SH-SY5Y (cell line): Measurements from ENCODE around the gene CLDN25.

Experiments
- GATA2 ChIP-seq: IDR thresholded peaks from 2 replicates; pipeline ENCODE4 v1.6.1; 2011; ENCODE audit warnings: mild to moderate bottlenecking, low read depth, low read length
- GATA3 ChIP-seq: IDR thresholded peaks from 2 replicates; pipeline ENCODE4 v1.6.1; 2011; ENCODE audit warnings: low read depth, mild to moderate bottlenecking, low read length, moderate library complexity

Gene CLDN25

GRCh38 chr11:113782134-113782533 is 2.5 kb downstream of the CLDN25 start:
- TF ChIP-seq GATA3, result no peak
- TF ChIP-seq GATA2, result no peak

- TF ChIP-seq GATA3 (no peak), GATA2 (no peak)
These were observed 10.2 kb downstream of the CLDN25 start for GRCh38 chr11:113789675-113790320.

GRCh38 chr11:113796663-113797259 is 17.2 kb downstream of the CLDN25 start:
- TF ChIP-seq GATA2 (no peak), GATA3 (no peak)

- TF ChIP-seq GATA2, result no peak
- TF ChIP-seq GATA3, result no peak
These were observed 23.0 kb downstream of the CLDN25 start for GRCh38 chr11:113802621-113803020.

- TF ChIP-seq GATA2 (no peak), GATA3 (no peak)
These were observed 26.0 kb downstream of the CLDN25 start for GRCh38 chr11:113805640-113806039.

- no peak for TF ChIP-seq GATA2
- TF ChIP-seq GATA3, result no peak
These were observed 26.8 kb downstream of the CLDN25 start for GRCh38 chr11:113806406-113806805.

- TF ChIP-seq GATA3 (no peak), GATA2 (no peak)
These were observed 29.3 kb downstream of the CLDN25 start for GRCh38 chr11:113808931-113809330.

GRCh38 chr11:113814181-113814580 is 34.6 kb downstream of the CLDN25 start:
- no peak for TF ChIP-seq GATA3
- no peak for TF ChIP-seq GATA2

GRCh38 chr11:113817162-113817561 is 37.6 kb downstream of the CLDN25 start:
- TF ChIP-seq GATA2 (no peak), GATA3 (no peak)

- TF ChIP-seq GATA2 (no peak), GATA3 (no peak)
These were observed 38.0 kb downstream of the CLDN25 start for GRCh38 chr11:113817626-113818025.

GRCh38 chr11:113818426-113818825 is 38.8 kb downstream of the CLDN25 start:
- TF ChIP-seq GATA2, result no peak
- no peak for TF ChIP-seq GATA3

- TF ChIP-seq GATA3, result no peak
- no peak for TF ChIP-seq GATA2
These were observed 47.9 kb downstream of the CLDN25 start for GRCh38 chr11:113827477-113827876.

- TF ChIP-seq GATA2 (no peak), GATA3 (no peak)
These were observed 48.6 kb downstream of the CLDN25 start for GRCh38 chr11:113828191-113828590.

- TF ChIP-seq GATA2, result no peak
- no peak for TF ChIP-seq GATA3
These were observed 50.2 kb downstream of the CLDN25 start for GRCh38 chr11:113829751-113830150.
